SK-N-MC (cell line): ENCODE results near the gene OLFML2A.

Source experiments
- EZH2 ChIP-seq: fragments of 200-600 bp; sonication (generic); IDR thresholded peaks from one replicate; pipeline ENCODE4 v1.6.1; 2017; ENCODE audit warnings: antibody characterized with exemption
- POLR2AphosphoS5 ChIP-seq: IDR thresholded peaks from 2 replicates; pipeline ENCODE4 v1.6.1; 2012; ENCODE audit warnings: mild to moderate bottlenecking, low read depth, low read length, borderline replicate concordance

GRCh38 chr9:124761196-124761595 is 15.7 kb upstream of the OLFML2A start:
- TF ChIP-seq EZH2 (no peak), POLR2AphosphoS5 (no peak)
